IMR-90 (cell line): ENCODE data around the gene PHACTR2.

Experiments
- CEBPB ChIP-seq: IDR thresholded peaks from 2 replicates; pipeline ENCODE4 v1.6.1; 2012; ENCODE audit warnings: low read depth, low read length, improper control_type of control experiment
- CTCF ChIP-seq: conservative IDR thresholded peaks from 2 replicates; pipeline ENCODE4 v1.5.1; 2012; ENCODE audit warnings: mild to moderate bottlenecking, low read depth, low read length, improper control_type of control experiment
- ELK1 ChIP-seq: fragments of 150-350 bp; IDR thresholded peaks from 2 replicates; pipeline ENCODE4 v1.6.1; 2016; ENCODE audit warnings: low read depth, mild to moderate bottlenecking, low read length, moderate library complexity, borderline replicate concordance
- FOS ChIP-seq: fragments of 150-350 bp; IDR thresholded peaks from 2 replicates; pipeline ENCODE4 v1.6.1; 2016; ENCODE audit warnings: low read depth, low read length
- MAFK ChIP-seq: IDR thresholded peaks from 2 replicates; pipeline ENCODE4 v1.6.1; 2012; ENCODE audit warnings: low read depth, low read length, improper control_type of control experiment
- NFE2L2 ChIP-seq: fragments of 150-350 bp; IDR thresholded peaks from 2 replicates; pipeline ENCODE4 v1.6.1; 2016; ENCODE audit warnings: low read depth, mild to moderate bottlenecking, low read length
- POLR2A ChIP-seq: IDR thresholded peaks from 2 replicates; pipeline ENCODE4 v1.6.1; 2012; ENCODE audit warnings: mild to moderate bottlenecking, low read depth, low read length
- RCOR1 ChIP-seq: IDR thresholded peaks from 2 replicates; pipeline ENCODE4 v1.6.1; 2012; ENCODE audit warnings: mild to moderate bottlenecking, low read length, improper control_type of control experiment; ENCODE audit not compliant: insufficient replicate concordance
- SMC3 ChIP-seq: fragments of 150-350 bp; IDR thresholded peaks from 2 replicates; pipeline ENCODE4 v1.6.1; 2016; ENCODE audit warnings: low read depth, mild to moderate bottlenecking, antibody characterized with exemption, low read length, moderate library complexity
- USF2 ChIP-seq: fragments of 150-350 bp; IDR thresholded peaks from 2 replicates; pipeline ENCODE4 v1.6.1; 2017; ENCODE audit warnings: mild to moderate bottlenecking, antibody characterized with exemption, low read length, low read depth

GRCh38 chr6:143739341-143739851 is 61.6 kb downstream of the PHACTR2 start:
- TF ChIP-seq CTCF (no peak), NFE2L2 (no peak), POLR2A (no peak), FOS (no peak), CEBPB (no peak), USF2 (no peak), MAFK (no peak), ELK1 (no peak), SMC3 (no peak), RCOR1 (no peak)
